PC-3 (cell line): ENCODE results near the gene COA1.

ENCODE experiments used
- EZH2 ChIP-seq: fragments of 300-600 bp; sonication (generic); IDR thresholded peaks from one replicate; pipeline ENCODE4 v1.6.1; 2017; ENCODE audit warnings: antibody characterized with exemption, mild to moderate bottlenecking, low read length; ENCODE audit not compliant: unreplicated experiment
- EZH2phosphoT487 ChIP-seq: fragments of 300-600 bp; sonication (generic); IDR thresholded peaks from 2 replicates; pipeline ENCODE4 v1.6.1; 2018; ENCODE audit warnings: mild to moderate bottlenecking, antibody characterized with exemption, low read length, borderline replicate concordance
- TF ChIP-seq, protein P1 (sequence below): fragments of 300-600 bp; sonication (generic); conservative IDR thresholded peaks from 2 replicates; pipeline ENCODE4 v1.5.1; 2017; ENCODE audit warnings: antibody characterized with exemption, low read depth, mild to moderate bottlenecking, low read length

DNA sequence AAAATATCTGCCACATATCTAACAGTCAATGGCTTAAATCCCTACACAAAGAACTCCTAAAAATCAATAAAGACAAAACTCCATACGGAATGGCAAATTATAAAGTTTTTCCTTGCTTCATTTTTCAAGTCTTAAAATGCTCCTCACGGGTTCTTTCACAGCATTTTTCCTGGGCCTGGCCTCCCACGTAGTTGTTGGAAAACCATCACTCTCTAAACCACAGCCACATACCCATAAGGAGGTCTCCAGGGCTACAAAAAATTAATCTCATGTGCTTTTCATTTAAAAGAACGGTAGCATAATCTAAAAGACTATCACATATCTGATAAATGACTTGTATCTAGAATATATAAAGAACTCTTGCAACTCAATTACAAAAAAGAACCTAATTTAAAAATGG is 2.9 kb downstream of the COA1 start:
- TF ChIP-seq, protein P1, sequence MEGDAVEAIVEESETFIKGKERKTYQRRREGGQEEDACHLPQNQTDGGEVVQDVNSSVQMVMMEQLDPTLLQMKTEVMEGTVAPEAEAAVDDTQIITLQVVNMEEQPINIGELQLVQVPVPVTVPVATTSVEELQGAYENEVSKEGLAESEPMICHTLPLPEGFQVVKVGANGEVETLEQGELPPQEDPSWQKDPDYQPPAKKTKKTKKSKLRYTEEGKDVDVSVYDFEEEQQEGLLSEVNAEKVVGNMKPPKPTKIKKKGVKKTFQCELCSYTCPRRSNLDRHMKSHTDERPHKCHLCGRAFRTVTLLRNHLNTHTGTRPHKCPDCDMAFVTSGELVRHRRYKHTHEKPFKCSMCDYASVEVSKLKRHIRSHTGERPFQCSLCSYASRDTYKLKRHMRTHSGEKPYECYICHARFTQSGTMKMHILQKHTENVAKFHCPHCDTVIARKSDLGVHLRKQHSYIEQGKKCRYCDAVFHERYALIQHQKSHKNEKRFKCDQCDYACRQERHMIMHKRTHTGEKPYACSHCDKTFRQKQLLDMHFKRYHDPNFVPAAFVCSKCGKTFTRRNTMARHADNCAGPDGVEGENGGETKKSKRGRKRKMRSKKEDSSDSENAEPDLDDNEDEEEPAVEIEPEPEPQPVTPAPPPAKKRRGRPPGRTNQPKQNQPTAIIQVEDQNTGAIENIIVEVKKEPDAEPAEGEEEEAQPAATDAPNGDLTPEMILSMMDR, result no peak
- TF ChIP-seq EZH2 (no peak), EZH2phosphoT487 (no peak)
